GM12875 (cell line): ENCODE measurements around the gene NPAS4.
"Not testable (repeated sequence)": the region's sequence is repeated elsewhere in the genome, so short reads cannot be mapped to it uniquely, and the experiment has no call there.

Experiments
- H3K4me3 ChIP-seq: one replicate; pipeline ENCODE4 v1.5.1; 2011; ENCODE audit warnings: low read depth, low read length, control low read depth
- CTCF ChIP-seq: IDR thresholded peaks from 2 replicates; pipeline ENCODE4 v1.5.1; 2011; ENCODE audit warnings: low read depth, mild to moderate bottlenecking, control low read depth, inconsistent platforms, low read length, moderate library complexity, borderline replicate concordance; ENCODE audit not compliant: insufficient read depth

NPAS4 gene

GRCh38 chr11:66418986-66419308 is 1.9 kb upstream of the NPAS4 start:
- no peak overlapping the region for H3K4me3 ChIP-seq
- TF ChIP-seq CTCF, result no peak

- no peak overlapping the region for H3K4me3 ChIP-seq
- TF ChIP-seq CTCF, result no peak
Measured at GRCh38 chr11:66419825-66420224, 1.0 kb upstream of the NPAS4 start.

GRCh38 chr11:66421492-66422205 is 814 bp downstream of the NPAS4 start:
- no peak overlapping the region for H3K4me3 ChIP-seq

GRCh38 chr11:66426314-66426713 is 5.5 kb downstream of the NPAS4 start:
- no peak overlapping the region for H3K4me3 ChIP-seq
- no peak for TF ChIP-seq CTCF

More at GRCh38 chr11:66421492-66422205, 814 bp downstream of the NPAS4 start:
- TF ChIP-seq CTCF, result no peak

- no peak for TF ChIP-seq CTCF
- no peak overlapping the region for H3K4me3 ChIP-seq
Measured at GRCh38 chr11:66428933-66429332, 8.1 kb downstream of the NPAS4 start.

GRCh38 chr11:66429983-66430602 is 9.3 kb downstream of the NPAS4 start:
- peak; percentile 86 for TF ChIP-seq CTCF
- H3K4me3 ChIP-seq, result no peak overlapping the region

GRCh38 chr11:66431287-66431686 is 10.5 kb downstream of the NPAS4 start:
- not testable (repeated sequence) for H3K4me3 ChIP-seq

GRCh38 chr11:66431871-66432329 is 11.1 kb downstream of the NPAS4 start:
- not testable (repeated sequence) for H3K4me3 ChIP-seq
